GM10248 (cell line): ENCODE results near the gene C7orf33.

ENCODE experiments used
- CTCF ChIA-PET: fragments of 300-600 bp; sonication (Branson Sonifier 250); formaldehyde crosslinking; extraction: SDS; loops from one replicate; lab custom pipeline; 2021; ENCODE audit warnings: antibody characterized with exemption; lab: Yijun Ruan, JAX
- POLR2A ChIA-PET: fragments of 350-650 bp; sonication (Branson Sonifier 250); formaldehyde crosslinking; extraction: SDS; loops from one replicate; lab custom pipeline; 2020; ENCODE audit warnings: antibody characterized with exemption; lab: Yijun Ruan, JAX
- DNase-seq: peaks from one replicate; pipeline ENCODE4 v3.0.0; 2012; ENCODE audit errors: extremely low spot score
- TF ChIP-seq, protein P1 (sequence below): IDR thresholded peaks from 2 replicates; pipeline ENCODE4 v1.5.1; 2012; ENCODE audit warnings: mild to moderate bottlenecking, low read depth; ENCODE audit errors: extremely low read depth, missing control alignments, control extremely low read depth

The C7orf33 gene

DNA sequence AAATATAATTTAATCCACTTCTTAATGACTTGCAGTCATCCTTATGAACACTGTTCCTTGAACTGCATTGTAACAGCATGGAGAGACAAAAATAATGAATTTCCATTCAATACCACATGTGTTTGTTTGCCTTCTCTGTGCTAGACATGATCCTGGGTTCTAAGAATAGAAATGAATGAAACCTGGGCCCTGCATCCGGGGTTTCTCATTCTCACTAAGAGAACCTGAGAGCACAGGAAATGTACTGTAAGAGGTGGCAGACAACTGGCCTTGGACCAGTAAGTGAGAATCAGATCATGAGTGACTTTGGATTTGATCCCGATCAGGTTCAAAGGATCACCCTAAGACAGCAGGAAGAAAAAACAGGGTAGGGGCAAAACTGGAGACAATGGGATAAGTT lies 70.9 kb downstream of the C7orf33 start:
- POLR2A ChIA-PET: no interaction called here
- TF ChIP-seq, protein P1, sequence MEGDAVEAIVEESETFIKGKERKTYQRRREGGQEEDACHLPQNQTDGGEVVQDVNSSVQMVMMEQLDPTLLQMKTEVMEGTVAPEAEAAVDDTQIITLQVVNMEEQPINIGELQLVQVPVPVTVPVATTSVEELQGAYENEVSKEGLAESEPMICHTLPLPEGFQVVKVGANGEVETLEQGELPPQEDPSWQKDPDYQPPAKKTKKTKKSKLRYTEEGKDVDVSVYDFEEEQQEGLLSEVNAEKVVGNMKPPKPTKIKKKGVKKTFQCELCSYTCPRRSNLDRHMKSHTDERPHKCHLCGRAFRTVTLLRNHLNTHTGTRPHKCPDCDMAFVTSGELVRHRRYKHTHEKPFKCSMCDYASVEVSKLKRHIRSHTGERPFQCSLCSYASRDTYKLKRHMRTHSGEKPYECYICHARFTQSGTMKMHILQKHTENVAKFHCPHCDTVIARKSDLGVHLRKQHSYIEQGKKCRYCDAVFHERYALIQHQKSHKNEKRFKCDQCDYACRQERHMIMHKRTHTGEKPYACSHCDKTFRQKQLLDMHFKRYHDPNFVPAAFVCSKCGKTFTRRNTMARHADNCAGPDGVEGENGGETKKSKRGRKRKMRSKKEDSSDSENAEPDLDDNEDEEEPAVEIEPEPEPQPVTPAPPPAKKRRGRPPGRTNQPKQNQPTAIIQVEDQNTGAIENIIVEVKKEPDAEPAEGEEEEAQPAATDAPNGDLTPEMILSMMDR: no peak
- CTCF ChIA-PET: no interaction called here
- no peak for DNase-seq

DNA sequence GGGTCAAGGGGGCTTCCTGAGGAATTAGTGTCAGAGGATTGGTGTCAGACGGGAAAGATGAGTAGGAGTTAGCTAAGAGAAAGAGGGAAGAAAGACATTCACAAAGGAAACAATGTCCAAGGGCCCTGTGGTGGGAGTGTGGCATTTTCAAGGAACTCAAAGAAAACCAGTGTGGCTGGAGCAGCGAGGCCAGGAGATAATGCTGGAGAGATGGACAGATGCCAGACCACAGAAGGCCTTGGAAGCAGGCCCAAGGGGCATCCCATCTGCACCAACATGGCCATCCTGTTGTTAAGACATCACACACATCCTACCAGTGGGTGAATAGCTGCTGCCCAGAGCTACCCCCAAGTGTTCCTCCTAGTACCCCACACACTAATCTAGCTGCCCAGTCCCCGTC lies 72.1 kb downstream of the C7orf33 start:
- CTCF ChIA-PET: no interaction called here
- no peak for DNase-seq
- POLR2A ChIA-PET: no interaction called here
- TF ChIP-seq, protein P1: no peak

DNA sequence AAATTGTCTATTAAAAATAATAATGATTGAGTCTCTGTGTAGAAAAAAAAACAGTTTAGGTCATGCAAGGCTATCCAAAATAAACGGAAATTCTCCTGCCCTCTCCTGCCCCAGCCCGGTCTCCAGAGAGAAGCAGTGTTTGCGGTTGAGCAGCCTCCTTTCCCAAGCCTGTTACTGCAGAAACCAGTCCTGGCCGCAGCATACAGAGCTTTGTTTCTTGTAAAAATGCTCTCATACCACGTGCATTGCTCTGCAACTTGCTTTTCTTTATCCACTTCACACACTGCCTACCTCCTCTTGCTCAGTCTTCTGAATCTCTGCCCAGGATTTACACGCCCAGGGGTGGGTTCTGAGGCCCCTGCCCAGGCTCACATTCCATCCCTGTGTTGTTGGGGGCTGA lies 73.8 kb downstream of the C7orf33 start:
- POLR2A ChIA-PET: no interaction called here
- CTCF ChIA-PET: no interaction called here
- no peak for DNase-seq
- TF ChIP-seq, protein P1: no peak

DNA sequence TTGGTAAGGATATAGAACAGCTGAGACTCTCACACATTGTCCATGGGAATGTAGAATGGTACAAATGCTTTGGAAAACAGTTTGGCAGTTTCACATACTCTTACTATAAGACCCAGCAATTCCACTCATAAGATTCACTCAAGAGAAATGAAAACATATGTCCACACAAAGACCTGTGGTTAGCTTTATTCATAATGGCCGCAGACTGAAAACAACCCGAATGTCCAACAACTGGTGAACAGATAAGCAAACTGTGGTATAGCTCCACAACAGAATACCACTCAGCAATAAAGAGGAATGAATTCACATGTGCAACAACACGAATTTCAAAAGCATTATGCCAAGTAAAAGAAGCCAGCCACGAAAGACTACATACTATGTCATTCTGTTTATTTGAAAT lies 74.7 kb downstream of the C7orf33 start:
- CTCF ChIA-PET: no interaction called here
- POLR2A ChIA-PET: no interaction called here
- no peak for DNase-seq
- TF ChIP-seq, protein P1: no peak
